ENCODE data around the gene NFKBIB. TPM values are rescaled to one million over a fixed set of nuclear protein-coding genes. Genes with fewer than 3 reads are reported as not detected.

NFKBIB gene
- polyA plus RNA-seq, 1 of the 3 experiments (the other 2 are of a cell fraction), result 31.8 TPM

DNA sequence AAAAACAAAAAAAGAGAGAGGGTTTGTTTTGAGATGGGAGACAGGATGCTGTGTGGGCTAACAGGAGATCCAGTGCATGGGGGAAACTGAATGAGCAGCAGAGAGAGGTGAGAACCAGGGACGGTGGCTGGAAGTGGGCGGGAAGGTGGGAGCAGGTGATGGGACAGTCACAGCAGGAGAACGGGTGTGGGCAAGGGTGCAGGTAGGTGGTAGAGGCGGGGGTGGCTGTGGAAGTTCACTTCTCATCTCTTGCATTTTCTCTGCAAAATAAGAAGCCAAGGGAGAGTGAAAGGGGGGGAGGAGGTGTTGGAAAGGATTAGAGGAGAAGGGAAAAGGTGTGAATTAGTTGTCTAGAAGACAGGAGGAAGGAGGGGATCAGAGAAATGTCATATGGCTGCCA, 53.9 kb downstream of the NFKBIB start (continued):
- TF ChIP-seq, protein P1, sequence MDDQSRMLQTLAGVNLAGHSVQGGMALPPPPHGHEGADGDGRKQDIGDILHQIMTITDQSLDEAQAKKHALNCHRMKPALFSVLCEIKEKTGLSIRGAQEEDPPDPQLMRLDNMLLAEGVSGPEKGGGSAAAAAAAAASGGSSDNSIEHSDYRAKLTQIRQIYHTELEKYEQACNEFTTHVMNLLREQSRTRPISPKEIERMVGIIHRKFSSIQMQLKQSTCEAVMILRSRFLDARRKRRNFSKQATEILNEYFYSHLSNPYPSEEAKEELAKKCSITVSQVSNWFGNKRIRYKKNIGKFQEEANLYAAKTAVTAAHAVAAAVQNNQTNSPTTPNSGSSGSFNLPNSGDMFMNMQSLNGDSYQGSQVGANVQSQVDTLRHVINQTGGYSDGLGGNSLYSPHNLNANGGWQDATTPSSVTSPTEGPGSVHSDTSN (IDR thresholded peaks at IDR 0.05), result no peak
- TF ChIP-seq YY1 (IDR thresholded peaks at IDR 0.05; ENCODE audit: low read depth), result no peak
- TF ChIP-seq EZH2phosphoT487 (IDR thresholded peaks at IDR 0.05; ENCODE audit: borderline replicate concordance, low read depth), result no peak
- TF ChIP-seq TEAD4 (IDR thresholded peaks at IDR 0.05; ENCODE audit: borderline replicate concordance, insufficient read depth), result no peak

DNA sequence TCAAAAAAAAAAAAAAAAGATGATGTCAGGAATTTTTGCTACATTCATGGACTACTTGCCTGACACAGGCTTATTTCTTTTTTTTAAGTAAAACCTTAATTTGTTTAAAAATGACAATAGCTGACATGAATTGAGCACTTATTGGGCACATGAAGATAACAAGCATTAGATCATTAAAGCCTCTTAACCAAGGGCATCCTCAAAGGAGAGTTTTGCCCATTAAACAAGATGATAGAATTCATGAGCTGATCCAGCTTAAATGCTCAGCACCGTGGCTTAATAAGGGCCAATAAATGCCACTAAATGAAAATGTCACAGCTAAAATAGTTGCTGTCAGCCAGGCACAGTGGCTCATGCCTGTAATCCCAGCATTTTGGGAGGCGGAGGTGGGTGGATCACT, 56.5 kb downstream of the NFKBIB start:
- WGBS (ENCODE audit: low lambda C conversion rate), result 92% methylated on average over 2 of the region's 2 CpGs
- no peak overlapping the region for H3K9ac ChIP-seq
- H3K36me3 ChIP-seq (replicated peaks in 1 of 2; ENCODE audit: control insufficient read depth in 1 of 2, insufficient read depth in 2 of 2, low read length in 1 of 2), result no peaks in the 10 kb centered on the region
- H3F3A ChIP-seq (replicated peaks; ENCODE audit: insufficient read depth), result no peaks in the 10 kb centered on the region
- ChIA-PET POLR2A (interaction anchor here (0.6 kb wide), 1 partner anchor 20 kb away, joined by 3 read pairs; no protein-coding TSS in a partner anchor), CTCF (no interaction called here)
- DNase-seq, result no peak
- H3K9me3 ChIP-seq, result no peaks in the 10 kb centered on the region
- H3K4me3 ChIP-seq (ENCODE audit: low read depth in 2 of 2, low read length in 1 of 2), result no peak overlapping the region
- no peaks in the 10 kb centered on the region for H3K4me1 ChIP-seq (ENCODE audit: control insufficient read depth in 1 of 2, insufficient read depth in 2 of 2, low read depth in 1 of 2, low read length in 1 of 2)
- H4K20me1 ChIP-seq (ENCODE audit: insufficient read depth), result no peaks in the 10 kb centered on the region
- peaks cover 4% of the 10 kb centered on the region; the same call in 1 of the 2 replicates for H3K79me2 ChIP-seq (ENCODE audit: insufficient read depth)
- no peak overlapping the region for H3K27ac ChIP-seq (ENCODE audit: low read depth in 2 of 2, low read length in 1 of 2)
- H3K27me3 ChIP-seq (ENCODE audit: insufficient read depth), result no peaks in the 10 kb centered on the region
- no peak overlapping the region for H3K4me2 ChIP-seq
- H2AFZ ChIP-seq (ENCODE audit: low read depth), result no peak overlapping the region
- TF ChIP-seq FOXM1 (IDR thresholded peaks at IDR 0.05; ENCODE audit: low read depth) (no peak), YY1 (IDR thresholded peaks at IDR 0.05; ENCODE audit: low read depth) (no peak), TCF12 (IDR thresholded peaks at IDR 0.05) (no peak), CHD2 (IDR thresholded peaks at IDR 0.05; ENCODE audit: low read length, partially characterized antibody) (no peak), FOXJ3 (CRISPR knock-in tag; IDR thresholded peaks at IDR 0.05) (no peak), GATA2 (CRISPR knock-in tag; IDR thresholded peaks at IDR 0.05) (no peak), EZH2phosphoT487 (IDR thresholded peaks at IDR 0.05; ENCODE audit: borderline replicate concordance, low read depth) (no peak), SIN3A (IDR thresholded peaks at IDR 0.05; ENCODE audit: borderline replicate concordance, low read depth, low read length) (no peak), MXI1 (IDR thresholded peaks at IDR 0.05; ENCODE audit: low read depth, low read length) (no peak), RFX5 (IDR thresholded peaks at IDR 0.05; ENCODE audit: low read length) (no peak), EP300 (IDR thresholded peaks at IDR 0.05; ENCODE audit: borderline replicate concordance in 1 of 2, low read depth in 1 of 2, low read length in 1 of 2) (no peak)
- TF ChIP-seq, protein P2, sequence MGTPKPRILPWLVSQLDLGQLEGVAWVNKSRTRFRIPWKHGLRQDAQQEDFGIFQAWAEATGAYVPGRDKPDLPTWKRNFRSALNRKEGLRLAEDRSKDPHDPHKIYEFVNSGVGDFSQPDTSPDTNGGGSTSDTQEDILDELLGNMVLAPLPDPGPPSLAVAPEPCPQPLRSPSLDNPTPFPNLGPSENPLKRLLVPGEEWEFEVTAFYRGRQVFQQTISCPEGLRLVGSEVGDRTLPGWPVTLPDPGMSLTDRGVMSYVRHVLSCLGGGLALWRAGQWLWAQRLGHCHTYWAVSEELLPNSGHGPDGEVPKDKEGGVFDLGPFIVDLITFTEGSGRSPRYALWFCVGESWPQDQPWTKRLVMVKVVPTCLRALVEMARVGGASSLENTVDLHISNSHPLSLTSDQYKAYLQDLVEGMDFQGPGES (IDR thresholded peaks at IDR 0.05; ENCODE audit: low read depth, low read length), result no peak
- TF ChIP-seq, protein P3, sequence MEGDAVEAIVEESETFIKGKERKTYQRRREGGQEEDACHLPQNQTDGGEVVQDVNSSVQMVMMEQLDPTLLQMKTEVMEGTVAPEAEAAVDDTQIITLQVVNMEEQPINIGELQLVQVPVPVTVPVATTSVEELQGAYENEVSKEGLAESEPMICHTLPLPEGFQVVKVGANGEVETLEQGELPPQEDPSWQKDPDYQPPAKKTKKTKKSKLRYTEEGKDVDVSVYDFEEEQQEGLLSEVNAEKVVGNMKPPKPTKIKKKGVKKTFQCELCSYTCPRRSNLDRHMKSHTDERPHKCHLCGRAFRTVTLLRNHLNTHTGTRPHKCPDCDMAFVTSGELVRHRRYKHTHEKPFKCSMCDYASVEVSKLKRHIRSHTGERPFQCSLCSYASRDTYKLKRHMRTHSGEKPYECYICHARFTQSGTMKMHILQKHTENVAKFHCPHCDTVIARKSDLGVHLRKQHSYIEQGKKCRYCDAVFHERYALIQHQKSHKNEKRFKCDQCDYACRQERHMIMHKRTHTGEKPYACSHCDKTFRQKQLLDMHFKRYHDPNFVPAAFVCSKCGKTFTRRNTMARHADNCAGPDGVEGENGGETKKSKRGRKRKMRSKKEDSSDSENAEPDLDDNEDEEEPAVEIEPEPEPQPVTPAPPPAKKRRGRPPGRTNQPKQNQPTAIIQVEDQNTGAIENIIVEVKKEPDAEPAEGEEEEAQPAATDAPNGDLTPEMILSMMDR (IDR thresholded peaks at IDR 0.05), result no peak
- no peaks in the 10 kb centered on the region for H3K9me2 ChIP-seq
